Lower lobe of right lung (tissue), 2 donors: ENCODE data around the gene OSBPL3. TPM values are rescaled to one million over a fixed set of nuclear protein-coding genes. Genes with fewer than 3 reads are reported as not detected.

ENCODE experiments used
- ATAC-seq, 2 donors: fragments of 200-7000 bp; cut with Tn5 transposase; one replicate each; pipeline ENCODE4 v1.9.1; 2020 to 2022; ENCODE audit warnings: mild to moderate bottlenecking in 2 of 2, moderate library complexity in 2 of 2
- DNase-seq: peaks from one replicate; pipeline ENCODE4 v3.0.0-alpha.2; 2020
- H3K27ac ChIP-seq: fragments of 200-600 bp; one replicate; pipeline ENCODE4 v1.8.0; 2022
- H3K27me3 ChIP-seq: fragments of 200-600 bp; one replicate; pipeline ENCODE4 v1.8.0; 2022; ENCODE audit warnings: low read depth
- H3K36me3 ChIP-seq: fragments of 200-600 bp; one replicate; pipeline ENCODE4 v1.8.0; 2022; ENCODE audit warnings: mild to moderate bottlenecking
- H3K4me1 ChIP-seq: fragments of 200-600 bp; one replicate; pipeline ENCODE4 v1.8.0; 2022
- H3K4me3 ChIP-seq: fragments of 200-600 bp; one replicate; pipeline ENCODE4 v1.8.0; 2022; ENCODE audit warnings: mild to moderate bottlenecking
- H3K9me3 ChIP-seq: fragments of 200-600 bp; one replicate; pipeline ENCODE4 v1.8.0; 2022
- CTCF ChIP-seq: fragments of 200-600 bp; IDR thresholded peaks from one replicate; pipeline ENCODE4 v1.8.0; 2022; ENCODE audit warnings: antibody characterized with exemption, mild to moderate bottlenecking
- intact Hi-C: fragments of 100-400 bp; cut with DNase I; formaldehyde crosslinking; loops from one replicate; pipeline ENCODE4 v1.11.0; 2022
- total RNA-seq: library from RNA; stranded (reverse); fragmentation: NEBNext Ultra II Directional; extraction: Animal tissue kit (Norgen Biotek cat#: 25700); gene quantifications from one replicate; pipeline ENCODE4 v1.2.1, GENCODE V29; 2021
- donor health status: DM: no; HTN: yes; CAD: no; lungs with severe emphysema.

The OSBPL3 gene
- total RNA-seq, 1 donor from 2014 or later: 24.9 TPM

DNA sequence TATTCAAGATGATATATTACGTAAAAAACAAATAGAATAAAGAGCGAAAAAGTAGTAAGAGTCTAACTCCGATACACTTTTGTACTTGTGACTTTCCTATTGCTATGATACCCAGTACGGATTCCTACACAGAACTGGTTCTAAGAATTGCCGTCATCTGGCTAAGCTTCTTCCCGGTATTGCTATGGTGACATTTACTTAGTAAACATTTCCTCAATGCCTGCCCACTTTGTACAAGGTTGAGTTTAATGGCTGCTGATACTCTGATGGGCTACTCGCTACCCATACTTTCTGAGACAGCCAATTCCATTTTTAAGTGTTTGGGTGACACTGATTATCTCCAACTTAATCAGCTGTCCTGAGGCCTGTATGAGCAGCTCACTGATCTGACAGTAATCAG is 55.6 kb downstream of the OSBPL3 start:
- Histone ChIP-seq H3K9me3 (no peaks in the 10 kb centered on the region), H3K27me3 (no peaks in the 10 kb centered on the region), H3K4me1 (peaks cover 16% of the 10 kb centered on the region), H3K36me3 (no peaks in the 10 kb centered on the region), H3K4me3 (no peak overlapping the region), H3K27ac (peak overlapping the region; percentile 21)
- TF ChIP-seq CTCF: no peak
- ATAC-seq: peak; percentile 86 to 89
- no peak for DNase-seq
- intact Hi-C loops: no loop called here

- H3K27me3 ChIP-seq: no peaks in the 10 kb centered on the region
Measured at GRCh38 chr7:24923172-24923865, 56.7 kb downstream of the OSBPL3 start.

GRCh38 chr7:24922099-24922773 is 57.7 kb downstream of the OSBPL3 start:
- no peak overlapping the region for H3K4me3 ChIP-seq
- H3K36me3 ChIP-seq: no peaks in the 10 kb centered on the region
- ATAC-seq (peak in 1 of 2 donors; percentile 3), DNase-seq (no peak)
- no peaks in the 10 kb centered on the region for H3K27me3 ChIP-seq
- H3K9me3 ChIP-seq: no peaks in the 10 kb centered on the region
- H3K27ac ChIP-seq: peak overlapping the region; percentile 15
- TF ChIP-seq CTCF: no peak
- H3K4me1 ChIP-seq: peaks cover 16% of the 10 kb centered on the region
- intact Hi-C loops: no loop called here

More at GRCh38 chr7:24923172-24923865, 56.7 kb downstream of the OSBPL3 start:
- Histone ChIP-seq H3K36me3 (no peaks in the 10 kb centered on the region), H3K27ac (no peak overlapping the region), H3K4me1 (peaks cover 16% of the 10 kb centered on the region), H3K9me3 (no peaks in the 10 kb centered on the region), H3K4me3 (no peak overlapping the region)
- TF ChIP-seq CTCF: no peak
- intact Hi-C loops: no loop called here
- DNase-seq (no peak), ATAC-seq (no peak)

DNA sequence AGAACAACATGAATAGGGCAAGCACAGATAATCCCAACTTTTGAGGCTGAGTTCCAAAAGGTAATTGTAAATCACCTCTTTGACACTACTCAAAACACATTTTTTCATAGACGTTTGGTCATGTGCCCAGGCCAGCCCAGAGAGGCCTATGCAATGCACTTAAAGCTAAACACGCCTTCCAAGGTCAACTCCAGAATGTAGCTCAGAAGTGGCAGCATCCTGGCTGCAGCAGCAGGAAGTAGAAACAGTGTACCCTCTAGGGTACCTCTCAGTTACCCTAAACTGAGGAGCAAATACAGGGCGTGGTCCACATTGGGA is 58.7 kb downstream of the OSBPL3 start:
- H3K4me1 ChIP-seq: peaks cover 16% of the 10 kb centered on the region
- DNase-seq: peak; percentile 57
- H3K36me3 ChIP-seq: no peaks in the 10 kb centered on the region
- peak overlapping the region; percentile 15 for H3K27ac ChIP-seq
- no peak for TF ChIP-seq CTCF
- no peak overlapping the region for H3K4me3 ChIP-seq
- peak; percentile 82 to 87 for ATAC-seq
- intact Hi-C loops: no loop called here
- H3K27me3 ChIP-seq: no peaks in the 10 kb centered on the region
- no peaks in the 10 kb centered on the region for H3K9me3 ChIP-seq

- intact Hi-C loops: no loop called here
- no peak overlapping the region for H3K27ac ChIP-seq
- no peaks in the 10 kb centered on the region for H3K36me3 ChIP-seq
- ATAC-seq: no peak
- no peaks in the 10 kb centered on the region for H3K27me3 ChIP-seq
- no peaks in the 10 kb centered on the region for H3K9me3 ChIP-seq
- no peak for DNase-seq
- peaks cover 16% of the 10 kb centered on the region for H3K4me1 ChIP-seq
- no peak for TF ChIP-seq CTCF
- no peak overlapping the region for H3K4me3 ChIP-seq
Measured at GRCh38 chr7:24920451-24921361, 59.3 kb downstream of the OSBPL3 start.
